COLO668 (cell line): ENCODE measurements around the gene CYBC1.
A peak's percentile ranks its signal among the peaks of the same experiment; 100 is the strongest.
"Not testable (repeated sequence)": the region's sequence is repeated elsewhere in the genome, so short reads cannot be mapped to it uniquely, and the experiment has no call there.

Source experiments
- DNase-seq: peaks from one replicate; lab custom pipeline; 2025; ENCODE audit not compliant: unreplicated experiment; lab: John Stamatoyannopoulos, UW

CYBC1 gene

DNA sequence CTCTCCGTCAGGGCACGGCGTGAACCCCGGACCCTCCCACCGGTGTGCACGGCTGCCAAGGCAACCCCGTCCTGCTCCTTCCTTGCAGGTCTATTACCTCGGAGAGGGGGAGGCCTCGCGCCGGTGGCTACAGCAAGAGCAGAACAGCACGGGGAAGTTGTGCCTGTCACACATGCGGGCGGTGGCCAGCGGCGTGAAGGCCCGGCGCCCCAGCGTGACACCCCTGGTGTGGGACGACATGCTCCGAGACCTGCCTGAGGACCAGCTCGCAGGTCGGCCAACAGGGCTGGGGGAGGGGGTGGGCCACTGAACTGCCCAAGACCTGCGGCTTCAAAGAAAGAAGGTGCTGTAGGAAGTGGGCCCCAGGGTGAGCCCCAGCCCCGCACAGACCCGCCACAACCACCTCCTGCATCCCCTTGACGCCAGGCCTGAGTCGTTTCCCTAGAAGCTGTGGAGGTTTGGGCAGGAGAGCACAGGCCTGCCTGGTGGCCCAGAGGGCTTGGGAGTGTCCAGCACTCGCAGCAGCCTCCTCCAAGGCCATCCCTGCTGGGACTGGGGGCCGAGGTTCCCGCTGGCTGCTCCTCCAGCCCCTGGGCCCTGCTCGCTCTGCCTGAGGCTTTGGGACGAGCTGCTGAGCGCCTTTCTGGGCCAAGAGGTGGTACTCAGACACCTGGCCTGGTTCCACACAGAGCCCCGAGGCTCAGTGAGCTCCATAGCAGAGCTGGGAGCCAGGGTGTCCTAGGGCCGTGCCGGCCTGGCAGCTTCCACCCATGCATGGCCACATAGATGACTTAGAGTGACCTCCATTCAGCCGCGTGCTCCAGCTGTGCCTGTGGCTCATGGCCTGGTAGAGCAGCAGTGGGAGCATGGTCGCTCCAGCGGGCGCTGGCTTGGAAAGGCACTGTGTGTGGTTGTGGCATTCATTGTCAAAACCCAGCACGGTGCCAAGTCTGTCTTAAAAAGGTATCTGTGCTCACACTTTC is 14.7 kb downstream of the CYBC1 start:
- DNase-seq, result no peak

DNA sequence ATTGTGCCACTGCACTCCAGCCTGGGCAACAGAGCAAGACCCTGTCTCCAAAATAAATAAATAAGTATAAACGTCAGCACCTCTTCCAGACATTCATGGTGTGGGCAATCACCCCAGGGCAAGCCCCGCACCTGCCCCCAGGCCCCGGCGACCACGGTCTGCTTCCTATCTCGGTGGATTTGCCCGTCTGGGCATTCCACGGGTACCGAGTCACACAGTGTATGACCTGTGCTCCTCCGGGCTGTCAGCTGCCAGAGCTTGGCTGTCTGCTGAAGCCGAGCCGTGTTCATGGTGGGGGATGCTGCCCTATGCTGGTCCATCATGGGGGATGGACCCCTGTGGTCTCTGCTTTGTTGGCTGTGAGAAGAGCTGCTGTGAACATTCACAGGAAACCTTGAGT is 15.4 kb downstream of the CYBC1 start:
- DNase-seq, result no peak

DNA sequence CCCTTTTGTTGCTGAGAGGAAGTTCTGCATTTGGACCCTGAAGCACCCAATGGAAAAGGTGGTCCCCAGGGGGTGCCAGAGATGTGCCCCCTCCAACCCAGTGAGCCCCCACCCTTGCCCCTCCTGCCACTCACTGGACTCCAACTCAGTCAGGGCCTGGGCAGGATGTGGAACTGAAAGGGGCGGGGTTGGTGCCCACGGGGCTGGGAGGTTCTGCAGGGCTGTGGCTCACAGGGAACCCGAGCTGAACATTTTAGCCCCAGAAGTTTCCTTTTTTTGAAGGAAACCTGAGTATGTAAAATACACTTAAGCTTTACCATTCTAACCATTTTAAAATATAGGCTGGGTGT is 16.4 kb downstream of the CYBC1 start:
- no peak for DNase-seq

DNA sequence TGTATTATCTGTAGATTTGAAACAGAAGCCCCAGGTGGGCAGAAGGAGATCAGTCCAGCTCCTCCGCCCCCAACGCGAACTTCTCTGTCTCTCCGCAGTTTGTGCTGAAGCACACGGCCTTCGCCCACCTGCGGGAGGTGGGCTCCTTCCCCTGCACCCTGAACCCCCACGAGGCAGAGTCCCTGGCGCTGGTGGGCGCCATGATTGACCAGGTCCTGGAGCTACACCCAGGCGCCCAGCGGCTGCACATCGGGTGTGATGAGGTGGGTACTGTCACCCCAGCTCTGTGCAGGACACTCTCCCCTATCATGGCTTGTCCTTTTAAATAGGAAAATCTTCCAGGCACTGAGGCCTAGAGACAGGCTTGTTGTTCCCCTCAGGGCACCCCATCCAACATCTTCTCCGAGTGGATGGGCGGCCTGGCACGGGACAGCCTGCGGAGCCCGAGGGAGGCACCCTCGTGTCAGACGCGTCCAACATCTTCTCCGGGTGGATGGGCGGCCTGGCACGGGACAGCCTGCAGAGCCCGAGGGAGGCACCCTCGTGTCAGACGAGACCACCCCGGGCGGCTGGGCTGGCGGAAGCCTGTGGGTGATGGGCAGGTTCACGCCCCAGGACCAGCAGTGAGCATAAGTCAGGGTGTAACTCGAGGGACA is 16.9 kb downstream of the CYBC1 start:
- DNase-seq, result no peak

DNA sequence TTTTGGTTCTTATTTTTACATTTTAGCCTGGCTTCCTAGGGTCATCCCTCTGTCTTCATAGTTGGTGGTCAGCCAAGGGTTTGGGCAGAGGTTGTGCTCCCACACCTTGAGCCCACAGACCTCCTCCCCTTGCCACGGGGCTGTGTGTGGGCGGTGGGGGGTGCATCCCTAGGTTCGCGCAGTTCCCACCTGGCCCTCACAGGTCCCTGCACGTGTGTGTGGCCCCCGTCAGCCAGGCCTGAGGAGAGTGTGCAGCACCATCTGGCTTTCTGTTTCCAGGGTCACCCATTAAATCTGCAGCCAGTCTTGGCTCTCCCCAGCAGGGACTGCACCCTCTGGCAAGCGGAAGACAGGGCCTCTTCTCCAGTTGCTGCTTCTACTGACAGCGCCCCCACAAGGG is 18.5 kb downstream of the CYBC1 start:
- DNase-seq, result no peak

DNA sequence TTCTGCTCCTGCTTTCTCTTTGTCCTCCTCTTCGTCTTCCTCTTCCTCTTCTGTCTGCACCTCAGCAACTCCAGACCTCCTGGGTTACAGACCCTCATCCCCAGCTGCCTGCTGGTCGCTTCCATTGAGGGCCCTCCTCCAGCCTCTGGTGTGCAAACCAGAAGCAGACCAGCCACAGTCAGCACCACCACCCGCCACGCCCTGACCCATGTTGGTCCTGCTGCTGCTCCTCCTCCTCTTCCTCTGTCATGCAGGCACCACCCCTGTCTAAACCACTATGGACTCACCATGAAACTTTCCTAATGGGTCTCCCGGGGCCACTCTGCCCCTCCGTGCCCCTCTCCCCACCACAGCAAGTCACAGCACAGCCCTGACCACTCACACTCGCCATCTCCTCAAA is 20.7 kb downstream of the CYBC1 start:
- DNase-seq, result no peak

DNA sequence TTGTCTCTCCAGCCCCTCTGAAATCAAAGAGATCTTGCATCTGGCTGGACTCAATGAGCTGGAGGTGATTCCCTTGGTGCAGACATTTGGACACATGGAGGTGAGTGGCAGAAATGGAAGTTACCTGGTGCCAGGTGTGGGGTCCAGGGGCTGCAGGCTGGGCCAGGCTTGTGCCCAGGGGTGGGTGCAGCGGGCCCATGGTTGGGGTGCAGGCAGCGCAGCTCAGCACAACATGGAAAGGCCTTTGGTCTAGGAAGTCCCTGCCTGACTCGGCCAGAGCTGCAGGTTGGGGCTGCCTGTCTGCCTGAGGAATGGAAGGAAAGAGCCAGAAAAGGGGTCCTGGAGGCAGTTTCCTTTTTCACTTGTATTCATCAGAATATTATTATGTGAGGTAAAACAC is 22.0 kb downstream of the CYBC1 start:
- DNase-seq, result no peak

DNA sequence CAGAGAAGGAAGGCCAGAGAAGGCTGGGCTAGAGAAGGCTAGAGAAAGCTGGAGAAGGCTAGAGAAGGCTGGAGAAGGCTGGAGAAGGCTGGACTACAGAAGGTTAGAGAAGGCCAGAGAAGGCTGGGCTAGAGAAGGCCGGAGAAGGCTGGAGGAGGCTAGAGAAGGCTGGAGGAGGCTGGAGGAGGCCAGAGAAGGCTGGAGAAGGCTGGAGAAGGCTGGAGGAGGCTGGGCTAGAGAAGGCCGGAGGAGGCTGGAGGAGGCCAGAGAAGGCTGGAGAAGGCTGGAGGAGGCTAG is 25.7 kb downstream of the CYBC1 start:
- DNase-seq, result no peak

DNA sequence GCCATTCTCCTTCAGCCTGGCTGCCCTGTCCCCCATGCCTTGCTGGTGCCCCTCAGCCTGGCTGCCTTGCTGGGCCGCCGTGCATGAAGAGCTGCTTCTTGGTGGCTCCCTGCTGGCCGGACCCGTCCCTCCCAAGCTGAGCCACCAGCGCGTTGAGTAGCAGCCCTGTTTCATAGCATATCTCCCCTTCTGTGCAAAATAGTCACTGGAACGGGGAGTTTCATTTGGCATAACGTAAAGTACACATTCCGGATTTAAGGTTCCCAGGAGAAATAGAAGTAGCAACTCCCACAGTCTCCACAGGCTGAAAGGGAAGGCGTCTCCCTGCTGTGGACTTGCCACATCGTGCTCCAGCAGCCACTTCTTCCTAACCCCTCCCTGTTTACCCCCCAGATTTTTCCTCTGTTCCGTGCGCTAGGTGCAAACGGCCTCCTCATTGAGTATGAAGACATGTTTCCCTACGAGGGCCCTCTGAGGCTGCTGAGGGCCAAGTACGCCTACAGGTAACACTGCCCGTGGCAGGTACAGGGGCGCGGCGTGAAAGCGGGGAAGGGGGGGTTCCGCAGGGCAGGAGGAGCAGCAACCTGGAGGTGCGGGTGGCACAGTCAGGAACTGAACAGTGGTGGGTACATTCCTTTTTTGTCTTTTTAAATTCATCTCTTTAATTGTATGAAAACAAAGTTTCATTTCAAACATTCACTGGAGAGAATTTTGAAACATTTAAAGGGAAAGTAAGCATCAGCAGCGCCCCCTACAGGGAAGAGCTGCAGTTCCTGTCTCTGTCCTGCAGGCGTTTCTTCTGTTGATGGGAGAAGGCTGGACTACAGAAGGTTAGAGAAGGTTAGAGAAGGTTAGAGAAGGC is 26.3 kb downstream of the CYBC1 start:
- DNase-seq, result peak; percentile 50

DNA sequence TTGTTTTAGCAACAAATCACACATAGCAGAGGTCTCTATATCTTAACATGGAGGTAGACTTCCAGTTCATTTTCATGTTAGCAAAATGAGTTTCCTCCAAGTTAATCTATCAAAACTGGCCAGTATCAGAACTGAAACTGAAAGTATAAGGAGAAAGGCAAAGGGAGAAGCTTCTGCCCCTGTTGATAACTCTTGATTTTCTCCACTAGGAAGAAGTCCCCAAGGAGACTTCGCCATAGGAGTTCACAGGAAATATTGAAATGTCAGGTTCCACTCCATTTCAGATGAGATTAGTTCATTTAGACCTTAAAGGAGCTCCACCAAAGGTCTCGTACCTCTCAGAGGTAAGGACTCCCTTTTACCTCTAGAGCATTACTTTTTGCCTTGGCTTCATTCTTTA is 31.0 kb downstream of the CYBC1 start:
- DNase-seq, result no peak

DNA sequence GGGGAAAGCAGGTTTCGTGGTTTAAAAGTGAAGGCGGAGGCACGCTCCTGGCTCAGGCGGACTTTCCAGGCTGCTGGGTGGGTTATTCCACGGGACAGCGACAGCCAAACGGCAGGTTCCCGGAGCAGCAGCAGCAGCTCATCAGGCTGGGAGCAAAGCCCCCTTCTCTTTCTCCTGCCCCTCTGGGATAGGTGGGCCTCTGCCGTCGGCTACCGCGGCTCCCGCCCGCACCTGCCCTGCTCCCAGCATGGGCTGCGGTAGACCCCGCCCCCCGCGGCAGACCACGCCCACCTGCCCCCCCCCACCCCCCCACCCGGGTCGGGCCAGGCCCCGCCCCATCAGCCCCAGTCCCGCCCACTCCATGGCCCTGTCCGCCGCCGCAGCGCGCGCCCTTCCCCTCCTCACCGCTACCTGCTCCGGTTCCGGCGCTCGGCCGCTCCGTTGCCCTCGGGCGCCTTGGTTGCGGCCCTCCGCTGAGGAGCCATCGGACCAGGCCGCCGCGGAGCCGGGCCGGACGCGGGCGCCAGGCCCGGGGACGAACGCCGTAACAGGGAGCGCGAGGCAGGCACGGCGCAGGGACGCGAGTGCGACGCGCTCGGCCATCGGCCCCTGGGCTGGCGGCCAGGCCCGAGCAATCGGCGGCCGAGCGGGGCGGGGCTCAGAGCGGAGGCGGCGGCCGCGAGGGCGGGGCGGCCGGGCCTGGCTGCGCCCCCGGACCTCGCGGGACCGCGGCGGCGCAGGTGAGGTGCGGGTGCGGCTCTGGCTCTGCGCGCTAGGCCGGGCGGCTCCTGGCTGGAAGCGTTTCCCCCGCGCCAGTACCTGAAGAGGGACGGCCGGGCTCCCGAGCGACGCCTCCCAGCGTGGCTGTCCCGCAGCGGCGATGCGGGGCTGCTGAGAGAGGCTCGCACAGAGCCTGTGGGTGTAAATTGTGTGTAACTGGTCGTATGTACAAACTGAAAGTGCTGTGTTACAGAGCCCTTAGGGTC is 32.3 kb downstream of the CYBC1 start, which contains the start of the genes HEXD and OGFOD3:
TSS of gene HEXD (plus strand) at position 347 of the 986 bp plus-strand sequence. CDS start 1,453 bp downstream, outside the sequence.
TSS of gene OGFOD3 (minus strand) at position 586 of the 986 bp plus-strand sequence. CDS start at position 485, 101 bp downstream.
- peak; percentile 91 for DNase-seq

DNA sequence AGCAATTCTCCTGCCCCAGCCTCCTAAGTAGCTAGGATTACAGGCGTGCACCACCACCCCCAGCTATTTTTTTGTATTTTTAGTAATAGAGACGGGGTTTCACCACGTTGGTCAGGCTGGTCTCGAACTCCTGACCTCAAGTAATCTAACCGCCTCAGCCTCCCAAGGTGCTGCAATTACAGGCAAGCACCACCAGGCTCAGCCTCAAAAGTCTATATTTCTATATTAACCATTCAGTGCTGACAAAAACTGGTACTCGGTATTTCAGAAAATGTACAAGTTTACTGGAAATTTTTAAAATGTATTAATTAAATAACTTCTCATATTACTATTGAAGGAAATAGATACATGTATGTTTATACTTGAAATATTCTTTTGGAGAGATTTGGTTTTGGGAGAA is 33.8 kb downstream of the CYBC1 start:
- DNase-seq, result no peak

DNA sequence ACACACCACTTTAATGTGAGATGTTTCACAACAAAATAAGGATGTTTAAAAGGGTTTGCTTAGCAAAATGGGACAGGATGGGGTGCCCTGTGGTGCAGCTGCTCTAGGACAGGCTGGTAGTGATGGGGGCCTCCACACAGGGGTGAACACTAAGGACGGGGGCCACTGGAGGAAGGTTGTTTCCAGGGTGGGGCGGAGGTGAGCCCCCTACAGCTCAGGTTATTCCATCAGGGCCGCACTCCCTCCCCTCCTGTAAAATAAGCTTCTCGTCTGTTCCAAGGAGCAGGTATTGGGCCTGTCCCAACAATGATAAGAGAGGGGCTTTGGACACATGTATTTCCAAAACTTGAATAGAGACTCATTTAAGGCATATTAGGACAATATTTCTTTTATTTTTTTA is 34.3 kb downstream of the CYBC1 start:
- DNase-seq, result no peak

DNA sequence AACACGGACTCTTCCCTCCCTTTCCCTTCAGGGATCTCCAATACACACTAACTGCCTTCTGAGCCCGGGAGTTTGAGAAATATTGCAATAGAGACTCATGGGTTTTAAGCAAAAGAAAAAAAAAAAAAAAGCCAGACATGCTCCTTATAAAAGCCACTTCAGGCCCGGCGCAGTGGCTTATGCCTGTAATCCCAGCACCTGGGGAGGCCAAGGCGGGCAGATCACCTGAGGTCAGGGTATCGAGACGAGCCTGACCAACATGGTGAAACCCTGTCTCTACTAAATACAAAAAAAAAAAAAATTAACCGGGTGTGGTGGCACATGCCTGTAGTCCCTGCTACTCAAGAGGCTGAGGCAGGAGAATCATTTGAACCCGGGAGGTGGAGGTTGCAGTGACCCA is 34.8 kb downstream of the CYBC1 start:
- no peak for DNase-seq

DNA sequence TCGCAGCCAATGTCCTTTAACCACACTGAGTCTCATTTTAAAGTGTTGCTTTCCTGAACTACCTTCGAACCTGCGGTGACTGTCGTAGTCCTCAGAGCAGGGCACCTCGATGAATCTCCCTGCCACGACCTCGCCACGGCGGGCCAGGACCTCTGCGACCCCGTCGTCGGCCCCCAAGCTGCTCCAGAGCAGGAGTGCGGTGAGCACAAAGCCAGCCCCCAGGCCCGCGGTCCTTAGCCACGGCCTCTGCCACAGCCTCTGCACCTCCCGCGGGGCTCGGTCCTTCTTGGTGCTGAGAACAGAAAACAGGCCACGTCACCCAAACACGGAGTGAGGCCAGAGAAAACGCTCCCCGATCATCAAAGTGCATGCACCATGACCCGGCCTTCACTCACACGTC is 35.2 kb downstream of the CYBC1 start:
- no peak for DNase-seq

DNA sequence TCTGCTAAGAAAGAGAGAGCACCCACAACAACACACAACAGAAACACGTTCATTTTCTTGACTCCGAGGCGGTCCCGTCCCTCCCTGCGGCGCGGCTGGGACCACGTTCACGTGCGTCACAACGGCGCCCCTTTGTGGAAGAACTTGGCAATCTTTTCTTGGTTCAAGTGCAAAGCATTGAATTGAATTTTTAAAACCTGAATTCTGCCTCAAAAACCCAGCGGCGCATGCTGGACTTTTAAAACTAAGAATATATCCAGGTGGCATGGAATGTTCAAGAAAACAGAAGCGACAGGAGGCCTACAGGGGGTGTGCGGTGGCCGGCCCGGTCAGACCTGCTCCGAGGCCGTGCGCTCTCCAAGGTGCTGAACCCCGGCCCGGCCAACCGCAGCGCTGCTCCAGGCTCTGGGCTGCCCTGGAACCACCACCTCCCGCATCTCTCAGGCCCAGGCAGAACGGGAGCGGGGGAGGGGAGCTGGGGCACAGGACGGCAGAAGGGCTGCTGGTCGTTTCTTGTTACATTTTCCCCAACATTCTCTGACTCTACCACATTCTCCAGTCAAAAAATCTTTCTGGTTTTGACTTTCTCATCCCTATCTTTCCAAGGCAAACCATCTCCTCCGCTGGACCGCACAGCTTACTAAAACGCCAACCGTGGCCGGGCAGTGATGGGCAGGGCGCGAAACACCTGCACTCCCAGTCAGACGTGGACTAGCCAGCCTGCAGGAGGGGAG is 35.8 kb downstream of the CYBC1 start:
- peak; percentile 40 for DNase-seq

DNA sequence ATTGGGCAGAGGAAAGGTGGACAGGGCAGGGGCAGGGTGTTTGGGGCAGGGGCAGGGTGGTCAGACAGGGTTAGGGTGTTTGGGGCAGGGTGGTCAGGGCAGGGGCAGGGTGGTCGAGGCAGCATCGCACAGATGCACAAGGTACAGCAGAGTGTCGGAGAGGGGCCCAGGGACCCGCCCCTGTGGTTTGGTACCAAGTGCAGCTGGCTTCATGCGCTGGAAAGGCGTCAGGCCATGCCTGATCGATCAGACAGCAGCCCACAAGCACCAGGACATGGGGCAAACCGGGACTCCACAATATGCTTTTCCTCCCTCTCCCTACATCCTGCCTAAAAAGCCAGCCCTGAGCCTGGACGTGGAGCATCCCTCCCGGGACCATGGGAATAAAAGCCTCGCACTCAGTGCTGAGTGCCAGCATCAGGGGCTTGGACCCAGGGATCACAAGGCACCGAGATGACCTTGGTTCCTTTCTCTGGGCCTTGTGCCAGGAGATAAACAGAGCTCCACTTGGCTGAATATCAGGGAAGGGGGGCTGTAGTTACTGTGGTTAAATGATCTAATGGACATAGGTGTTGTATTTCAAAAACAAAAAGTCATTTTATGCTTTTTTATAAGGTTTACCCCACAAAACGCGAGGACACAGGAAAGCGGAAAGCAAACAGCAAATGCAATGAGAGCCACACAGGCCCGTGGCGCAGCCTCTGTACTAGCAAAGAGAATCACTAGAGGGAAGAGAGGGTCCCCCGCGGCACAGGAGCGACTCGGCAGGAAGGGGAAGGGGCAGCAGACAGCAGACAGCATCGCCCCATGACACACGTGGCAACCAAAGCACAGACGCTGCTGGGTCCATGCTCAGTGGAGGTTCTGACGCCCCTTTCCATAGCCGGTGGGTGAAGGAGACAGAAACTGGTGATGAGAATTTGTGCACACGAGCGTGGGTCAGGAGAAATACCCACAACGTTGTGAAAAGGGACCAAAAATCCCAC is 37.7 kb downstream of the CYBC1 start:
- DNase-seq, result peak; percentile 57

DNA sequence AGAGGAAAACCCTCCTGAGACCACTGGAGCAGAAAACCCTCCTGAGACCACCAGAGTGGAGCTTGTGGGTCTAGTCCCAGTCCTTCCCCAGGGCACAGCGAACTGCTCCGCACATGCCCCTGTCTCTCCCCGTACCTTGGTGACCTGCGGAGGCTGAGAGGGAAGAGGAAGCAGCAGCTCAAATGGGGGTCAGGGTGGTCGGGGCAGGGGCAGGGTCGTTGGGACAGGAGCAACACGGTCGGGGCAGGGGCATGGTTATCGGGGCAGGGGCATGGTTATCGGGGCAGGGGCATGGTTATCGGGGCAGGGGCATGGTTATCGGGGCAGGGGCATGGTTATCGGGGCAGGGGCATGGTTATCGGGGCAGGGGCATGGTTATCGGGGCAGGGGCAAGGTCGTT is 38.5 kb downstream of the CYBC1 start:
- DNase-seq, result not testable (repeated sequence)
